HG02885 (cell line): Measurements from ENCODE around the gene FADS1.
A peak's percentile ranks its signal among the peaks of the same experiment; 100 is the strongest.

Source experiments
- ATAC-seq: cut with Tn5 transposase; IDR thresholded peaks from one replicate; pipeline ENCODE4 v1.9.1; 2021; ENCODE audit warnings: mild to moderate bottlenecking; ENCODE audit not compliant: unreplicated experiment, poor library complexity

FADS1 gene

GRCh38 chr11:61780581-61781162, 36.1 kb downstream of the FADS1 start:
- no peak for ATAC-seq

GRCh38 chr11:61779666-61780525, 36.9 kb downstream of the FADS1 start:
- no peak for ATAC-seq

GRCh38 chr11:61778920-61779650, 37.7 kb downstream of the FADS1 start:
- ATAC-seq, result no peak

- ATAC-seq, result no peak
Observed at GRCh38 chr11:61778357-61778886, 38.4 kb downstream of the FADS1 start.

GRCh38 chr11:61777234-61778090, 39.3 kb downstream of the FADS1 start:
- no peak for ATAC-seq

GRCh38 chr11:61776561-61777075, 40.2 kb downstream of the FADS1 start:
- ATAC-seq, result peak; percentile 54

- no peak for ATAC-seq
Observed at GRCh38 chr11:61775606-61776554, 40.9 kb downstream of the FADS1 start.

GRCh38 chr11:61775106-61775505, 41.7 kb downstream of the FADS1 start:
- no peak for ATAC-seq

- ATAC-seq, result no peak
Observed at GRCh38 chr11:61774411-61774810, 42.4 kb downstream of the FADS1 start.

GRCh38 chr11:61773809-61774208, 43.0 kb downstream of the FADS1 start:
- ATAC-seq, result no peak

- no peak for ATAC-seq
Observed at GRCh38 chr11:61773356-61773755, 43.4 kb downstream of the FADS1 start.

GRCh38 chr11:61771985-61772455, 44.8 kb downstream of the FADS1 start:
- no peak for ATAC-seq

- no peak for ATAC-seq
Observed at GRCh38 chr11:61771195-61771894, 45.5 kb downstream of the FADS1 start.

- no peak for ATAC-seq
Observed at GRCh38 chr11:61769946-61770683, 46.7 kb downstream of the FADS1 start.

- no peak for ATAC-seq
Observed at GRCh38 chr11:61769169-61769920, 47.5 kb downstream of the FADS1 start.

- no peak for ATAC-seq
Observed at GRCh38 chr11:61768376-61769076, 48.3 kb downstream of the FADS1 start.
